Frontal cortex (tissue), 4 donors: ENCODE results near the gene CNPPD1. TPM values are rescaled to one million over a fixed set of nuclear protein-coding genes. Genes with fewer than 3 reads are reported as not detected.
A peak's percentile ranks its signal among the peaks of the same experiment; 100 is the strongest.

ENCODE experiments used
- DNase-seq, 2 donors: peaks; one replicate each; pipeline ENCODE4 v3.0.0; 2012; ENCODE audit warnings: low spot score in 2 of 2
- FAIRE-seq: peaks from 2 replicates; lab custom pipeline; 2012; peaks lifted over from hg19 to GRCh38; lab: Jason Lieb, UNC
- total RNA-seq: library from RNA; depleted of rRNA; stranded (reverse); fragments of >200 nt; gene quantifications from one replicate; pipeline ENCODE4 v1.2.3, GENCODE V29; 2014
- donor health status: control.
- donor health status: control.
- donor health status: control.

CNPPD1 gene
- total RNA-seq, 1 donor from 2014 or later, result 32.2 TPM

DNA sequence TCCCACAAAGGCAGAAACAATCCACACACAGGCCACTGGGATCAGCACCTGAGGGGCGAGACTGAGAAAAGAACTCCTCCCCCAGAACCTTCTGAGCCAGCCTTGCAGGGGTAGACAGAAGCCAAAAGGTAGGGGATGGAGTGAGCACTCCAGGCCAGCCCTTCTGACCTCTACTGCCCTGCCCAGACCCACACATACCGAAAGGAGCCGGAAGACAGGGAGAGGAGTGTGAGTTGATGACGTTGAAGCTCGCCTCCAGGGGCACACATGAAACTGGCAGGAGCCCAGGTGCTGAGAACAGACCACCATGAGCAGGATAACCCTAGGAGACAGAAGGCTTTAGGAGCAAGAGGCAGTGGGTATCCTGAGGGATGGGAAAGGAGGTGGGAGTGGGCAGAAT is 8.7 kb downstream of the CNPPD1 start:
- no peak for FAIRE-seq
- DNase-seq, result no peak

DNA sequence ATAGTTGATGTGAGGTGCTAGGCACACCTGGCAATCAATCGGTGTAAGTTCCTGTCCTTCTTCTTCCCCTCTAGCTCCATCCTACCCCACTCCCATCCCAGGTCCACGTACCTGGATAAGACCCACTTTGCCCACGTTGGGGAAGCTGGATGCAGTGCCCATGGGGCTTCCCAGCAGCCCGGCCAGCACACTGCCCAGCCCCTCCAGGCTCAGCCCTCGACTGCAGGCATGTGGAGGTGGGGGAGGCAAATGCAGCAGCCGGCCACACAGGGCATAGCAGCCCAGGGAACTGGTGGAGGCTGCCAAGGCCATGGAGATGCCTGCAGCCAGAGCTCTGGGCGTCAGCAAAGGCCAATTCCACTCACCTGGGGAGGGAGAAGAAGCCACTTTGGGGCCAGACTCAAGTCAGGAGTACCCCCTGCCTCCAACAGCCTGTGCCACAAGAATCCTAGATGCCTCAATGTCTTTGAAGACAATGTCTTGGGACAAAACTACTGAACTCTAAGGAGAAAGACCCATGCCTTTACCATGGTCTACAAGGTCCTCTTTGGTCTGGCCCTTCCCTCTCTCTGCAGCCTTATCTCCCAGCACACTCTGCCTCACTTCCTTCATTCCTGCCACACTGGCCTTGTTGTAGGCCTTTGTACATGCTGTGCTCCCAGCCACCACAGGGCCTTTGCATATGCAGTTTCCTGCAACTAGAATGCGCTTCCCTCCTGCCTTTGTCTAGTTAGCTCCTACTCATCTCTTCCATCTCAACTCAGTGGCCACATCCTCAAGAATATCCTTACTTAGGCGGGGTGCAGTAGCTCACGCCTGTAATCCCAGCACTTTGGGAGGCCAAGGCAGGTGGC is 11.4 kb downstream of the CNPPD1 start:
- FAIRE-seq (no peak), DNase-seq (no peak)

- FAIRE-seq (no peak), DNase-seq (no peak)
Observed at GRCh38 chr2:219163156-219163555, 13.6 kb downstream of the CNPPD1 start.

DNA sequence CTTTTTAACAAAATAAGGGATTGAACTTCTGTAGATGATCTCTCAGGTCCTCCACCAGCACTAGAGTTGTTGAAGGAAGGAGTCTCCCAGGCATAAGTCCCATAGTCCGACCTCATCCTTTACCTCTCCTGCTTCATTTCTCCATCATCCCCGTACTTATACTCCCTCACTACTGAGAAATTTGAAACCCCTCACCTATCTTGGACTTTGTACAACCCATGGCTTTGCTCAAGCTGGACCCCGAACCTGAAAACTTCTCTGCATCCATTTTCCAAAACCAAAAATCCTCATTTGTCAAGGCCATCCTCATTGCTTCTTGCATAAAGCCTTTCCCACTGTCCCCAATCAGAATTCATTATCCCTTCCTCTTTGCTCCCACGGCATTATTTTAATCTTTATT is 15.6 kb downstream of the CNPPD1 start:
- DNase-seq (no peak), FAIRE-seq (no peak)

DNA sequence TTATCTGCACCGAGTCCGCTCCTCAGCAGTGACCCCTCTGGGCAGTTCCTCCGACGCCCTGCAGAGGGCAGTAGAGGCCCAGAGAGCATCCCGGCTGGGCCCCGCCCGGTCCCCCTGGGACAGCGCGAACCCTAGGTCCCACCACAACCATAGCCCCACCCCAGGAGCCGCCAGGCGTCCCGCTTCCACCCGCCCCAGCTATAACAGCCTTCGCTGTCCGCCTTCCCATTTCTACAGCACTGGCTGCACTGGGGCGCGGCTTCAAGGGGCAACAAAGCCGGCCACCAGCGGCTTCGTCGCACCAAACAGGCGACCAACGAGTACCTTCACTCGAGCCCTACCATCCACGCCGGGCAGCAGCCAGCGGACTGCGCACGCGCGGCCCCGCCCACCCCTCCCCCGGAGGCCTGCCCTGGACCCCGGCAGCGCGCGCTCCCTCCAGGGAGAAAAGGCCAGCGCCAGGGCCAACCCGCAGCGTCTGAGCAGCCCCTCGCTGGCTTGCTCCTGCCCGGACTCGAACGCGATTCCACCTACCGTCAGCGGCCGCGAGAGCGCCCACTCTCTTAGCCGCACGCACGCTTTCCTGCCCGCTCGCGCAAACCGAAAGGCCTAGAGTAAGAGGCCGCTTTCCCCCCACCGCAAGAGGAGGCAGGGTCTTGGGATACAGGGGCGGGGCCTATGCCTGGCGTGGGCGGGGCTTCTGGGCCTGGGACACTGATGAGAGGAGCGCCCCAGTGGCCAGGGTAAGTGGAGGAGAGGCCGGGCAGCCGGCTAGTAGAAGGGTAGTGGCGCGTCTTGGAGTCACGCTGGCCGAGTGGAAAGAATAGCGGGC is 16.3 kb downstream of the CNPPD1 start, which contains the start of gene NHEJ1:
NHEJ1 (minus strand) TSS at position 630 of the 832 bp plus-strand sequence. CDS start 2,453 bp downstream, outside the sequence.
- FAIRE-seq (no peak), DNase-seq (peak; percentile 87 to 93)

DNA sequence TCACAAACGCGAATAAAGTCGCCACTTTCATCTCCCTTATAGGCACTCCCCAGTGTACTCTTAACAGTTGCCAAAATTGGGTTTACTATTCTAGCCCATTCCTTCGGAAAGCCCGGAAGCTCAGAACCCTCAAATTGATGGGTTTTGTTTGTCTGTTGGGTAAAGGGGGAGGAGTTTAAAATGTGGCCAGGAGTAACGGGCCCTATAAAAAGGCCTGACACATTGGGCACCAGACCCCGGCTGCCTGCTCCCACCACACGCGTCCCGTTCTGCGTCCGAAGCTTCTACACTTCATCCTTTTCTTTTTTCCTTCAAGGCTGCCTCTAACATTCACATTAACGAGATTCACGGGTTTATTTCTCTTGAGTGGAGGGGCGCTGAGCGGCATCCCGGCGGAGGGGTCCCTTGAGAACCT is 16.9 kb downstream of the CNPPD1 start:
- DNase-seq, result no peak

GRCh38 chr2:219158586-219158985 is 18.1 kb downstream of the CNPPD1 start:
- no peak for FAIRE-seq

More for the DNA sequence above, 16.9 kb downstream of the CNPPD1 start:
- no peak for FAIRE-seq

GRCh38 chr2:219158025-219158424 is 18.7 kb downstream of the CNPPD1 start:
- DNase-seq (no peak), FAIRE-seq (no peak)

More at GRCh38 chr2:219158586-219158985, 18.1 kb downstream of the CNPPD1 start:
- no peak for DNase-seq

DNA sequence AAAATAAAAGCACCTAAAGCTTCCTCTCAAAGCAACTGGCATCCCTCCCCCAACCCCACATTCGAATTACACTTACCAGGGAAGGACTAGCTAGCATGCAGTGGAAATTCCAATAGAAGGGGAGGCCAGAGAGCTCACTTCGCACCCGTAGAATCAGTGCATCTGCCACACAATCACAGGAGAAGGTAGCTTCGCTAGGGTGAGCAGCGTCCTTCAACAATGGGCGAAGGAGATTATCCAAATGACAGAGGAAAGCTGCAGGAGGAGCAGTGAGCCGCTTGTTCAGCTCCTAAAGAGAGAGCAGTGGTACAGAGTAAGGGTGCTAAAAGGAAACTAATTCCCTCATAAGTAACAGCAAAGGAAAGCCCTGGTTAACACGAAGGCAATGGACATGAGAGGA is 19.3 kb downstream of the CNPPD1 start:
- FAIRE-seq (no peak), DNase-seq (no peak)

GRCh38 chr2:219155054-219155644 is 21.6 kb downstream of the CNPPD1 start:
- peak; percentile 59 for FAIRE-seq
- DNase-seq, result peak; percentile 48 to 67

GRCh38 chr2:219149667-219150066 is 27.1 kb downstream of the CNPPD1 start:
- no peak for DNase-seq

GRCh38 chr2:219142329-219142728 is 34.4 kb downstream of the CNPPD1 start:
- no peak for DNase-seq
- no peak for FAIRE-seq

More at GRCh38 chr2:219149667-219150066, 27.1 kb downstream of the CNPPD1 start:
- no peak for FAIRE-seq

DNA sequence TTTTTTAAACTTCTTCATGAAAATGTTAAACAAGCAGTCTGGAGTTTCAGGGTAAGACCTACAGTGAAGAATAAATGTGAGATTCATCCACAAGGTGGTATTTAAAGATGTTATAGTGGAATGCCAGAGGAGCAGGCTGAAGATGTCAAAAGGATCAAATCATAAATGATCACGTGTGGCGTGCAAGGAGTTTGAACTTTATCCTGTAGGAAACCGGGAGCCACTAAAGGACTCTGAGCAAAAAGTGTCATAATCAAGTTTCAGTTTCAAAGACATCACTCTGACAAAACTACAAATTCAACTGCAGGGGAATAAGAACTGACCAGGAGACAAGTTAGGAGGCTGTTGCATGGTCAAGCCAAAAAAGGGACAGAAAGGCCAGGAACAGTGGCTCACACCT is 36.0 kb downstream of the CNPPD1 start:
- no peak for FAIRE-seq
- DNase-seq, result no peak

GRCh38 chr2:219133976-219134375 is 42.7 kb downstream of the CNPPD1 start:
- DNase-seq, result no peak

DNA sequence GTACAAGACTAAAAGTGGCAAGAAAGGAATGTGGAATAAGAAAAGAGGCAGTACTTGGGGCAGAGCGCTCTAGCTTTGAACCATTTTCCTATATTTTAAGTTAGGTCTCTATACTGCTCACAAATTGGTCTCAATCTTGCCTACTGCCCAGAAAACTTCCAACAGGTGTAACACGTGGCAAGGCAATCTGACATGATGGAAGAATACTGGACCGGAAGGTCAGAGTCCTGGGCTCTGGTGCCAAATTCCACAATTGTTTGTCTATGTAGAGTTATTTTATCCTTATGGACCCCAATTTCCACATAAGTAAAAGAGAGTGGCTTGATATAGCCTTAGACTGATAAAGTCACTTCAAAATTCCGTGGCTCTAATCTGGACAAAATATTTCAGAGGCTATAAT is 45.0 kb downstream of the CNPPD1 start:
- DNase-seq (no peak), FAIRE-seq (no peak)

More at GRCh38 chr2:219133976-219134375, 42.7 kb downstream of the CNPPD1 start:
- no peak for FAIRE-seq

DNA sequence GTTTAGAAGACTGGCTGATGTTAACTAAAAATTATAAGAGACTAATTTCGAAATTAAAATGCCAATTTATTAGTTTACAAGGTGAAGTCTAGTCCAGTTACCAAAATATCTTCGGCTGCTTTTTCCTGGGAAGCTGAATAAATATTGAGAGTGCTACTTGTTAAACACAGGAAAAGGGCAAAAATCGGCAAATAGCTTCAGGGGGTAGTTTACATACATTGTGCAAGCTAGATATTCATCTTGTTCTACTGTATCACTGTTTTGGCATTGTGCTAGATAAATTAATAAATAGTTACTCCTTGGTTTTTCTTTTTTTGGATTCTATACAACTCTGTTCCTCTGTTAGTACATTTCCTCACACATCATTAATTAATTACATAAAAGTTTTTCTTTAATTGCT is 45.4 kb downstream of the CNPPD1 start:
- FAIRE-seq, result no peak
- no peak for DNase-seq

DNA sequence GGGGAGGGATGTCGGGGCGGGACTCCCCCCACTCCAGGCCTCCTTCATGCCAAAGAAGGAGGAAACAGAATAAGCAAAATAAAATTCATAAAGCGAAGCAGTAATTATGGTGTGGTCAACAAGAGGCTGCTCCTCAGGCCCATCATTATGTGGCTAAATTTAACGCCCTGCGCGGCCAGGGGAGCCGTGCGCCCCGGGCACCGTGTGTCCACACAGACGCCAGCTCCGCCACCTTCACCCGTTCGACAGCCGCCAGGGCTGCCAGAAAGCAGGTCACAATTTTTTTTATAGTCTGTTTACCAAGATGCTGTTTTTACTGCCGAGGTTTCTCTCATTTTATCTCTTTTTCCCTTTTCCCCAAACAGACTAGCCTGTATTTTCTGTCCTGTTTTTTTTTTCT is 47.1 kb downstream of the CNPPD1 start:
- DNase-seq (no peak), FAIRE-seq (no peak)

- DNase-seq, result no peak
- no peak for FAIRE-seq
Observed at GRCh38 chr2:219128396-219128795, 48.3 kb downstream of the CNPPD1 start.

- DNase-seq (no peak), FAIRE-seq (no peak)
Observed at GRCh38 chr2:219127037-219127635, 49.6 kb downstream of the CNPPD1 start.

DNA sequence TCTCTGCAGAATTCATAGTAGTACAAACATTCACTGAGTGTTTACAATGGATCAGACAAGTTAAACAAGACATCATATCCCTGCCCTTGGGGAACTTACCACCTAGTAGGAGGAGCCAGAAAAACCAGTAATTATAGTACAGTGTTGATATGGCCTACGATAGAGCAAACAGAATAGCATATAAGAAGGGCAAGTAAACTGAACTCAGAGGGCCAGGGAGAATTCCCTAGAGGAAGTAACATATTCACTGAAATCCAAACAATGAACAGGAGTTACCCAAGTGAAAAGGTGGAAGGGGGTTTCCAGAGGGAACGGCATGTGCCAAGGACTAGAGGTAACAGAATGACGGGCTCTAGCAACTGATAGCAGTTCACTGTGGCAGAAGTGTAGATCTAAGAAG is 50.2 kb downstream of the CNPPD1 start:
- no peak for FAIRE-seq
- DNase-seq, result no peak
